GM19438 (cell line): ENCODE measurements around the gene TRAT1.

Source experiments
- ATAC-seq: cut with Tn5 transposase; IDR thresholded peaks from one replicate; pipeline ENCODE4 v1.9.1; 2021; ENCODE audit warnings: low read depth; ENCODE audit not compliant: unreplicated experiment

TRAT1 gene

DNA sequence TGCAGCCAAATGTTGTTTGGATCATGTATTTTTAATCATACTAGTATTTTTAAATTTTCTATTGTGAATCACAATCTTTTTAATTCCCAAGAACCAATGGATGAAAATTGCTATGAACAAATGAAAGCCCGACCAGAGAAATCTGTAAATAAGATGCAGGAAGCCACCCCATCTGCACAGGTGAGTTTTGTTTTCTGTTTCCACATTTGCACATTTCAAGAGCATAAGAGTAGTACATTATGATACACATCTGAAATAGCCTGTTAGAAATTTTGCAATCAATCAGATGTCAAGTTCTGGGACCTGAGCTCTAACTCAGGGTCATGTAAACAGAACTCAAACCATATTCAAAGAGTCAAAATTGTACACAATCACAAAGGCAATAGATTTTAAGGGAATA is 26.5 kb downstream of the TRAT1 start:
- no peak for ATAC-seq

- ATAC-seq, result no peak
Measured at GRCh38 chr3:108861401-108861800, 38.8 kb downstream of the TRAT1 start.

DNA sequence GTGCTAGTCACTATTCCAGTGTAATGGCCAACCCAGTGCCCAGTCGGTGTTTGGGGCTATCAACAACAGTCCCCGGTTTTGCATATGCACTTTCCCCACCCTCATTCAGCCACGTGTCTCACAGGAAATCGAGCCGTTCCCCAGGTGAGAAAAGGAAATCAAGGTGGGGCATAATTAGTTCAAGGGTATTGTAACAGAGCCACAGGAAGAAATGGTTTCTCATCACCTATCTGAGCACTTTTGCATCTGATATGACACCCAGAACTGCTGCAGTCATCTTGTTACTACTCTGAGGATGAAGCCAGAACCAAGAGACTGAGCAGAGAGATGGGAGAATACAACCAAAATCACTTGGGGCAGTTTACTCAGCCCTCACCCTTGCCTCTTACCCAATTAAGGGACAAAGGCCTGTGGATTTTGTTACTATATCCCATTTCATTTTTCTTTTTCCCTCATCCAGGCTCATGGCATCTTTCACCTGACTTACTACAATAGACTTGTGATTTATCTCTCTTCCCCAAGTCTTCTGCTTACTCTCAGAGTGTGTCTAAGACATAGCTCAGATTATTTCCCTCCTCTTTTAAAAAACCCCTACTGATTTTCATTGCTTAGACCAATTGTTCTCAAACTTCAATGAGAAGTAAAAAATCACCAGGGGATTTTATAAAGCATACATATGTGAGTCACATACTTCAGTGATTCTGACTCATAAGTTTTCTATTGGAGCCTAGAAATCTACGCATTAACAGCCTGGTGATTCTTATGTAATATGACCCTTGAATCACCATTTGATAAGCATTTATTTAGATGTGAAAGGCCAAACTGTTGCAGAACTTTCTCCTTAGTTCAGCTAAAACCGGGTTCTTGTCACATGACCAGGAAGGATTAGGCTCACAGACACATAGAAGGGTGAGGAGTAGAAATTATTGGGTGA is 40.5 kb downstream of the TRAT1 start:
- no peak for ATAC-seq

DNA sequence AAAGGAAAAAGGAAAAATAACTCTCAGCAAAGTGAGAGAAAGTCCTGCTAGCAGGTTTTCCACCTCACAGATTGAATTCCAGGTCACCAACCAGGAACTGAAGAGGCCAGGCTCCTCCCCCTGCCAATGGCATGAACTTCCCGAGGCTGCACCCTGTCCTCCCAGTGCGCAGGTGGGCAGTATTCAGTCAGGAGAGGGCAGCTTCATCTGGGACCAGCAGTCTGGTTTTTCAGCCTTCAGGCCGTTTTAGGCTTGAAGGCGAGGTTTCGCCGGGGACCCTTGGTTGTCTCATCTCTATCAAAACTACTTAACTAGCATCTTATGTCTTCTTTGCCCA is 41.2 kb downstream of the TRAT1 start:
- ATAC-seq, result no peak

GRCh38 chr3:108877901-108878300 is 55.3 kb downstream of the TRAT1 start:
- no peak for ATAC-seq

DNA sequence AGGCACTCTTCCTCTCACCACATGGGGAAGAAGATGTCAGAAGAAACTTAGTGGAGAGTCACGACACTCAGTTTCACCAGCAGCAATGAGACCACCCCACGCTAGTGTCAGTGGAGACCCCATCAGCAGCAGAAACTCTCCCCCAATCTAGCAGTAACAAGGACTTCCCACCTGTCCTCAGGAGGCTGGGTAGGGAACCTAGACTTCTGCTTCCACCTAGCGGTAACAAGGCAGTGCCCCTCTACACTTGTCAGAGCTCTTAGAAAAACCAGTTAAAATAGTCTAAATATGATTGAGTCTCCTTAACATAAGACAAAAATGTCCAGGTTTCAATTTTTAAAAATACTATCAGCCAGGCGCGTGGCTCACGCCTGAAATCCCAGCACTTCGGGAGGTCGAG is 57.3 kb downstream of the TRAT1 start:
- ATAC-seq, result no peak

GRCh38 chr3:108882762-108883161 is 60.2 kb downstream of the TRAT1 start:
- ATAC-seq, result no peak

GRCh38 chr3:108883373-108883772 is 60.8 kb downstream of the TRAT1 start:
- ATAC-seq, result no peak

DNA sequence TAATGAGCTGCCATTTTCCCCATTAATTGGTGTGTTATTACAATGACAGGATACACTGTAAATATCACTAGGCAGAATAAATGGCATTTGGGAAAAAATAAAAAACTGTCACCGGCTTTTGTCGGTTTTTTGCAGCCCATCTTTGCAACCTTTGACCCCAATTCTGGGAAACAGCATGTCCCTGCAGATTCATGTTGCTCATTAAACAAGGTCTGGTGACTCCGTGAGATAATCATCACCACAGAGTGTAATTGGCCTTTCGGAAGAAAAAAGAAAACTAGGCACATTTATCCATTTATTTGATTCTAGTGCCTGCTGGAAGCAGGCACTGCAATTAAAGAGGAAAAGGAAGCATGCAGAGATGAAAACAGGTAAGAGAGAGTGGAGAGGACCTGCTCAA is 64.5 kb downstream of the TRAT1 start:
- ATAC-seq, result no peak

- no peak for ATAC-seq
Measured at GRCh38 chr3:108887777-108888176, 65.2 kb downstream of the TRAT1 start.

DNA sequence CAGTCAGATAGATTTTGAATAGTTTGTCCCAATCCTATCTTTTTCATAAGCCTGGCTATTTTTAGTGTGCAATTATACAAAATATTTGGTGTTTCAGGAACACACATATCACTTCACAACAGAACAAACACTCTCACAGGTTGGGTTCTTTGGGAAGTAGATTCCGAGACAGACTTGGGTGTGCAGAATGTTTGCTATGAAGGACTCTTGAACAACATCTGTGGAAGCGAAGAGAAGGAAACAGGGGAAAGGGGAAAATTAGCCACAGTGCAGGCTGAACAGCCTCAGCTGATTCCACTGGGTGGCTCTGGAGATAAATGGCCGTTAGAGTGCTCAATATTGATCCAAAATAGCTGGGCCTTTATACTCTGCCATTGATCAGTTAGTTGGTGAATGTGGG is 69.2 kb downstream of the TRAT1 start:
- ATAC-seq, result no peak

DNA sequence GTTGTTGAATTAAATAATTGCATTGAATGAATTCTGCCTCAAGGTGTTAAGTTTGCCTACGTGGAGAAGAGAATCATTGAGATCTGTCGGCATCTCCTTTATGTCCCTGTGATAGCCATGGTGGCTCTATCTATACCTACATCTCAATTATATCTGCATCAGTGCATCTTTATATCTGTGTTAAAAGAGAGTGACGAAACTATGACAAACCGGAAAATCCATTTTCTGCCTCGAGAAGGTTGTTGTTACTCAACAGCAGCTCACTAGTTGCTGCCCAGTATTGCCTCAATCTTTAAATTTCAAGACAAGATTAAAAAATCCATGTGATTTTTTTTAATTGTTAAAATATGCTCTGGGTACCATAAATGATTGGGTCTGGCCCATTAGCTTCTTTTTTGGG is 72.4 kb downstream of the TRAT1 start:
- ATAC-seq, result no peak

- no peak for ATAC-seq
Measured at GRCh38 chr3:108897883-108898282, 75.3 kb downstream of the TRAT1 start.

DNA sequence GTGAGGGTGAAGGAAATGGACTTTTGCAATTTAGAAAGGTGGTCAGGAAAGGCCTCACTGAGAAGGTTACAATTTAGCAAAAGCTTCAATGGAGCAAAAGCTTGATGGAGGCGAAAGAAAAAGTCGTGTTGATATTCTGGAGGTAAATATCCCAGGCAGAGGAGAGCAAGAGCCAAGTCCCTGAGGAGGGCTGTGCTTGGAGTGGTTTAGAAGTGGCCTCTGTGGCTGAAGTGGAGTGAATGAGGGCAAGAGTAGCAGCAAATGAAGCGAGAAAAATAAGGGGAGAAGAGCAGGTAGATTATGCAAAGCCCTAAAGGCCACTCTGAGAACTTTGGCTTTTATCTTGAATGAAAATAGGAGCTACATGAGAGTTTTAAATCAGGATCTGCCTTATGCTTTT is 76.9 kb downstream of the TRAT1 start:
- ATAC-seq, result no peak
